Peyer's patch (tissue), 4 donors: Measurements from ENCODE around the gene SLC39A8. TPM values are rescaled to one million over a fixed set of nuclear protein-coding genes. Genes with fewer than 3 reads are reported as not detected.

Experiments used
- DNase-seq, 3 donors: peaks; one replicate each; pipeline ENCODE4 v3.0.0-alpha.2; 2017 to 2019
- H3K27ac ChIP-seq, 4 donors: fragments of 200-600 bp; sonication (generic); one replicate each; pipeline ENCODE4 v1.5.1; 2016 to 2019
- H3K27me3 ChIP-seq, 2 donors: fragments of 200-600 bp; sonication (generic); one replicate each; pipeline ENCODE4 v1.5.1; 2019
- H3K36me3 ChIP-seq, 3 donors: fragments of 200-600 bp; sonication (generic); one replicate each; pipeline ENCODE4 v1.5.1; 2016 to 2019
- H3K4me1 ChIP-seq, 4 donors: fragments of 200-600 bp; sonication (generic); one replicate each; pipeline ENCODE4 v1.5.1; 2016 to 2019
- H3K4me3 ChIP-seq, 4 donors: fragments of 200-600 bp; sonication (generic); 1 replicate in 3 of 4; 2 replicates in 1 of 4; pipeline ENCODE4 v1.5.1; 2016 to 2019; ENCODE audit warnings: mild to moderate bottlenecking in 1 of 4
- H3K9me3 ChIP-seq, 4 donors: fragments of 200-600 bp; sonication (generic); one replicate each; pipeline ENCODE4 v1.5.1; 2016 to 2019; ENCODE audit warnings: mild to moderate bottlenecking in 1 of 4
- POLR2A ChIP-seq, 2 donors: fragments of 450-650 bp; IDR thresholded peaks; one replicate each; pipeline ENCODE4 v1.5.1; 2017; ENCODE audit warnings: antibody characterized with exemption in 2 of 2, mild to moderate bottlenecking in 2 of 2, moderate library complexity in 2 of 2
- total RNA-seq, 4 donors: library from RNA; depleted of rRNA; stranded (reverse); fragments of >200 nt; gene quantifications; one replicate each; pipeline ENCODE4 v1.1.0, GENCODE V29; 2016
- TF ChIP-seq, protein P1 (sequence below), 6 experiments: fragments of 450-650 bp in 4 of 6; fragments of 200-600 bp in 2 of 6; sonication (generic) in 1 of 6; IDR thresholded peaks; one replicate each; pipeline ENCODE4 v1.5.1; 2017 to 2019; ENCODE audit warnings: antibody characterized with exemption in 6 of 6, mild to moderate bottlenecking in 3 of 6, moderate library complexity in 1 of 6

SLC39A8 gene
- total RNA-seq, 4 donors from 2014 or later = 9.1 to 12.1 (median 9.5) TPM

DNA sequence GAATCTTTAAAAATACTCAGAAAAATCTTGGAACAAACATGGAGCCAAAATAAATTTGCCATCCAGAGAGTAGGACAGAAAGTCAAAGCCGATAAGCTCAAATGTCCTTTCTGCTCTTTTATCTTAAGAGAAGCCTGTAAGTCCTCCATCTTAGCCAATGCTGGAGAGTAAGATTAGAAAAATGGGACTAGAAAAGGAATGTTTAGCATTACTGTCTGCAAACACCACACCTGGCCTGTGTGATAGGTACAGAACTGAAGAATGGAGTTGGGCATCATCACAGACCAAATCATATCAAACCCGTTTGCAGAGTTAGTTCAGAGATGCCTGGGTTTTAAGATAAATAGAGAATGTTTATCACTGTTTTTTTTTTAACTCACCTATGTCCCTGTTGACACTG, 10.5 kb upstream of the SLC39A8 start:
- TF ChIP-seq POLR2A (IDR thresholded peaks at IDR 0.05) = no peak
- TF ChIP-seq, protein P1, sequence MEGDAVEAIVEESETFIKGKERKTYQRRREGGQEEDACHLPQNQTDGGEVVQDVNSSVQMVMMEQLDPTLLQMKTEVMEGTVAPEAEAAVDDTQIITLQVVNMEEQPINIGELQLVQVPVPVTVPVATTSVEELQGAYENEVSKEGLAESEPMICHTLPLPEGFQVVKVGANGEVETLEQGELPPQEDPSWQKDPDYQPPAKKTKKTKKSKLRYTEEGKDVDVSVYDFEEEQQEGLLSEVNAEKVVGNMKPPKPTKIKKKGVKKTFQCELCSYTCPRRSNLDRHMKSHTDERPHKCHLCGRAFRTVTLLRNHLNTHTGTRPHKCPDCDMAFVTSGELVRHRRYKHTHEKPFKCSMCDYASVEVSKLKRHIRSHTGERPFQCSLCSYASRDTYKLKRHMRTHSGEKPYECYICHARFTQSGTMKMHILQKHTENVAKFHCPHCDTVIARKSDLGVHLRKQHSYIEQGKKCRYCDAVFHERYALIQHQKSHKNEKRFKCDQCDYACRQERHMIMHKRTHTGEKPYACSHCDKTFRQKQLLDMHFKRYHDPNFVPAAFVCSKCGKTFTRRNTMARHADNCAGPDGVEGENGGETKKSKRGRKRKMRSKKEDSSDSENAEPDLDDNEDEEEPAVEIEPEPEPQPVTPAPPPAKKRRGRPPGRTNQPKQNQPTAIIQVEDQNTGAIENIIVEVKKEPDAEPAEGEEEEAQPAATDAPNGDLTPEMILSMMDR (IDR thresholded peaks at IDR 0.05) = no peak
- Histone ChIP-seq H3K4me3 (no peak overlapping the region), H3K27ac (no peak overlapping the region)

DNA sequence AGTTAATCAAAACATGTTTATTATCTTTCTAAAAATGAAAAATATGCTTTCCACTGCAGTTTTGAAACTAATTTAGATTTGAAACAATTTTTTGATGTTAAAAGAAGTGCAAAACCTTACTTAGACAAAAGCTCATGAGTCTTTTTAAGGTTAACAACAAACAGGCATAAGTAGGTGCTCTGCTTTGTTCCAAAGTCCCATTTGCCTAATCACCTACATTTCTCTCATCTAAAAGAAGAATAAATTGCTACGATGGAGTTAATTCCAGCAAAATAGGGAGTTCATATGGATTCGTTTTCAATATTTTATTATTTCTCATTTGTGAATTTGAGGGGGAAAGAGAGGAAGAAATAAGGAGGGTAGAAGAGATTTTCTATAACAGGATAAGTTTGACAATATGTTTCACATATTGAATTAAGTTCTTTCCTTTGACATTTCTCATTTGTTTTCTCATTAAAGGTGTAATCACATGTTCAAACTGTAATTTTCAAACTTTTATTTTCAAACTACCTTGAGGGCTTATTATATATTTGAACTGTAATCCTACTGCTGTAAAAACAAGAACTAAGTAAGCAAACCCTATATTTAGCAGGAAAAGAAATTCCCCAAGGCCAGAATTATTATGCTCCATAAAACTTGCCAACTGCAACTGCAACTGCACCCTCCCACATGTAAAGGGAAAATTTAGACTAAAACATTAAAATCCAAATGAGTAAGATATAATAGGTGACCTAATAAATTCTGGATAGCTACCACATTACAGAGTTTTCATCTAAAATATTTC, 9.6 kb upstream of the SLC39A8 start:
- H3K27ac ChIP-seq = no peak overlapping the region
- H3K36me3 ChIP-seq = no peaks in the 10 kb centered on the region
- no peak for DNase-seq
- no peak for TF ChIP-seq POLR2A (IDR thresholded peaks at IDR 0.05)
- TF ChIP-seq, protein P1 (IDR thresholded peaks at IDR 0.05) = no peak
- H3K9me3 ChIP-seq = no peaks in the 10 kb centered on the region
- H3K4me1 ChIP-seq = no peaks in the 10 kb centered on the region
- H3K4me3 ChIP-seq = no peak overlapping the region
- H3K27me3 ChIP-seq = no peaks in the 10 kb centered on the region

More for the DNA sequence above, 10.5 kb upstream of the SLC39A8 start:
- Histone ChIP-seq H3K4me1 (no peaks in the 10 kb centered on the region), H3K9me3 (no peaks in the 10 kb centered on the region), H3K27me3 (no peaks in the 10 kb centered on the region), H3K36me3 (no peaks in the 10 kb centered on the region)
- no peak for DNase-seq

DNA sequence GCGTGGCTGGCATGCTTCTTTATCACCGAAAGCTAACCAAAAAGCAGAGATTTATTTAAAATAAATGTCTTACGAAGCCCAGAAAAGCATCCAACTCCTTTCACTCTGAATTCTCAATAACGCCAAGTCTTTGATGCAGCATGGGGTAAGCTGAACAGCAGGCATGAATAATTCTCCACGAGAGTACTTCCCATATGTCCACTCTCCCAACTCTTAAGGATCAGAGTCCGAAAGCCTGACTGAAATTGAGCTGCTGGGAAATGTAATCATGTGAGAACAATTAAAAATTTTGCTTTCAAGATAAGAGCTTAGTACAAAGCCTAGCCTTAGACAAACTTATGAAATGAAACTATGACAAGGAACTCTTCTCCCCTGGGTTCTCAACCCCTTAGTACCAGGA, 7.5 kb upstream of the SLC39A8 start:
- no peak for DNase-seq
- H3K27me3 ChIP-seq = no peaks in the 10 kb centered on the region
- TF ChIP-seq, protein P1 (IDR thresholded peaks at IDR 0.05) = no peak
- no peak for TF ChIP-seq POLR2A (IDR thresholded peaks at IDR 0.05)
- H3K36me3 ChIP-seq = no peaks in the 10 kb centered on the region
- no peaks in the 10 kb centered on the region for H3K4me1 ChIP-seq
- H3K9me3 ChIP-seq = no peaks in the 10 kb centered on the region
- H3K27ac ChIP-seq = no peak overlapping the region
- H3K4me3 ChIP-seq = no peak overlapping the region

DNA sequence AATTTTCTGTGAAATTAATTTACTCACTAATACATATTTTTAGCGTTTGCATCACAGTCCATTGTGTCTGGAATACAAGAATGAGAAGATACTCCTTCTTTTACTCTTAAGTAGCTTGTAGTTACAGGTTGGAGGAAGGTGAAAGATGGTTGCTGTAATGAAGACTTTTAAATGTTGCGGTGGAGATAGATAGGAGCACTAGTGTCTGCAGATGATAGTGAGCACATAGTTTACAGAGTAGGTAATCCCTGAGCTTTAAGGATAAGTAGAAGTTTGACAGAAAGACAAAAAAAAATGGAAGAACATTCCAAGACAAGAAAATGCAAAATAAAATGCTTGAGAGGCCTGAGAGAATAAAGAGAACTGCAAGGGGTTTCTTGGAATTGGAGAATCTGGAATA, 5.4 kb upstream of the SLC39A8 start:
- DNase-seq = no peak
- H3K36me3 ChIP-seq = no peaks in the 10 kb centered on the region
- H3K27me3 ChIP-seq = no peaks in the 10 kb centered on the region
- no peak overlapping the region for H3K4me3 ChIP-seq
- H3K9me3 ChIP-seq = no peaks in the 10 kb centered on the region
- H3K27ac ChIP-seq = no peak overlapping the region
- H3K4me1 ChIP-seq = no peaks in the 10 kb centered on the region
- TF ChIP-seq, protein P1 (IDR thresholded peaks at IDR 0.05) = no peak
- no peak for TF ChIP-seq POLR2A (IDR thresholded peaks at IDR 0.05)

DNA sequence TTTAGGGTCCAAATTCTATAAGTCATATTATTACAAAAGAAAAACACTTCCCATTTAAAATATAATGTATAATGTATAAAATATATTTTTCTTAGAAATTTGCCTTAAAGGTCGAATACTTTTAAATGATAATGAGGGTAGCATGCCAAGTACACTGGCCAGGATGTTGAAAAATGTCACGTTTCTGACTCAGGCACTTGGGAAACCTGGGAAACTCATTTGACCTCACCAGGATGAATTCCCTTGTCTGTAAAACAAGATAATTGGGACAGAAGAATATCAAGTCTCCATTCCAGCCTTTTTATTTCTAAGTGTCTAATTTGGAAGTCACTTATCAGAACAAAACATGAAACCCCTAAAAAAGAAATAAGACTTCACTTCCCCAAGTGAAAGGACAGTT, 3.4 kb upstream of the SLC39A8 start:
- DNase-seq = no peak
- Histone ChIP-seq H3K36me3 (no peaks in the 10 kb centered on the region), H3K9me3 (no peaks in the 10 kb centered on the region), H3K27ac (no peak overlapping the region), H3K4me1 (no peaks in the 10 kb centered on the region), H3K4me3 (no peak overlapping the region), H3K27me3 (no peaks in the 10 kb centered on the region)
- TF ChIP-seq POLR2A (IDR thresholded peaks at IDR 0.05) = no peak
- TF ChIP-seq, protein P1 (IDR thresholded peaks at IDR 0.05) = no peak
